Esophagus squamous epithelium (tissue), 4 donors: ENCODE data around the gene NRCAM.

ENCODE experiments used
- CTCF ChIP-seq, 6 experiments: fragments of 450-650 bp in 4 of 6; fragments of 200-600 bp in 2 of 6; sonication (generic) in 2 of 6; IDR thresholded peaks; one replicate each; pipeline ENCODE4 v1.5.1; 2016 to 2019; ENCODE audit warnings: antibody characterized with exemption in 6 of 6, mild to moderate bottlenecking in 4 of 6, moderate library complexity in 4 of 6
- POLR2A ChIP-seq, 4 donors: fragments of 450-650 bp; IDR thresholded peaks; one replicate each; pipeline ENCODE4 v1.6.1; 2017; ENCODE audit warnings: antibody characterized with exemption in 4 of 4, mild to moderate bottlenecking in 4 of 4, moderate library complexity in 3 of 4

- no peak for TF ChIP-seq CTCF (IDR thresholded peaks at IDR 0.05)
- no peak for TF ChIP-seq POLR2A (IDR thresholded peaks at IDR 0.05)
These were observed 318.2 kb downstream of the NRCAM start for GRCh38 chr7:108137993-108138392.
